AG10803 (cell line): ENCODE data around the gene CDC42EP2.

Experiments used
- DNase-seq: peaks from one replicate; pipeline ENCODE4 v3.0.0; 2010; ENCODE audit warnings: low read depth
- H3K4me3 ChIP-seq: 2 replicates; pipeline ENCODE4 v1.5.1; 2011; ENCODE audit warnings: mild to moderate bottlenecking, low read length, control low read depth
- CTCF ChIP-seq: conservative IDR thresholded peaks from 2 replicates; pipeline ENCODE4 v1.5.1; 2011; ENCODE audit warnings: mild to moderate bottlenecking, low read length, control low read depth, inconsistent platforms

The CDC42EP2 gene

GRCh38 chr11:65298131-65298535 lies 16.5 kb upstream of the CDC42EP2 start:
- no peak for TF ChIP-seq CTCF
- peak overlapping the region; percentile 5; the same call in 1 of the 2 replicates for H3K4me3 ChIP-seq
- peak; percentile 78 for DNase-seq

GRCh38 chr11:65298655-65299179 lies 15.9 kb upstream of the CDC42EP2 start:
- no peak for TF ChIP-seq CTCF
- peak; percentile 92 for DNase-seq

GRCh38 chr11:65300621-65301275 lies 13.9 kb upstream of the CDC42EP2 start:
- DNase-seq = no peak
- TF ChIP-seq CTCF = no peak
- no peak overlapping the region for H3K4me3 ChIP-seq

More at GRCh38 chr11:65298655-65299179, 15.9 kb upstream of the CDC42EP2 start:
- H3K4me3 ChIP-seq = peak overlapping the region; percentile 31

GRCh38 chr11:65301491-65302329 lies 13.0 kb upstream of the CDC42EP2 start:
- H3K4me3 ChIP-seq = no peak overlapping the region
- no peak for TF ChIP-seq CTCF
- DNase-seq = no peak

GRCh38 chr11:65303555-65303954 lies 11.1 kb upstream of the CDC42EP2 start:
- no peak for DNase-seq
- no peak for TF ChIP-seq CTCF

GRCh38 chr11:65304110-65304509 lies 10.6 kb upstream of the CDC42EP2 start:
- TF ChIP-seq CTCF = no peak
- DNase-seq = no peak
- no peak overlapping the region for H3K4me3 ChIP-seq

More at GRCh38 chr11:65303555-65303954, 11.1 kb upstream of the CDC42EP2 start:
- no peak overlapping the region for H3K4me3 ChIP-seq
